ENCODE measurements around the gene IQCH.

IQCH gene

DNA sequence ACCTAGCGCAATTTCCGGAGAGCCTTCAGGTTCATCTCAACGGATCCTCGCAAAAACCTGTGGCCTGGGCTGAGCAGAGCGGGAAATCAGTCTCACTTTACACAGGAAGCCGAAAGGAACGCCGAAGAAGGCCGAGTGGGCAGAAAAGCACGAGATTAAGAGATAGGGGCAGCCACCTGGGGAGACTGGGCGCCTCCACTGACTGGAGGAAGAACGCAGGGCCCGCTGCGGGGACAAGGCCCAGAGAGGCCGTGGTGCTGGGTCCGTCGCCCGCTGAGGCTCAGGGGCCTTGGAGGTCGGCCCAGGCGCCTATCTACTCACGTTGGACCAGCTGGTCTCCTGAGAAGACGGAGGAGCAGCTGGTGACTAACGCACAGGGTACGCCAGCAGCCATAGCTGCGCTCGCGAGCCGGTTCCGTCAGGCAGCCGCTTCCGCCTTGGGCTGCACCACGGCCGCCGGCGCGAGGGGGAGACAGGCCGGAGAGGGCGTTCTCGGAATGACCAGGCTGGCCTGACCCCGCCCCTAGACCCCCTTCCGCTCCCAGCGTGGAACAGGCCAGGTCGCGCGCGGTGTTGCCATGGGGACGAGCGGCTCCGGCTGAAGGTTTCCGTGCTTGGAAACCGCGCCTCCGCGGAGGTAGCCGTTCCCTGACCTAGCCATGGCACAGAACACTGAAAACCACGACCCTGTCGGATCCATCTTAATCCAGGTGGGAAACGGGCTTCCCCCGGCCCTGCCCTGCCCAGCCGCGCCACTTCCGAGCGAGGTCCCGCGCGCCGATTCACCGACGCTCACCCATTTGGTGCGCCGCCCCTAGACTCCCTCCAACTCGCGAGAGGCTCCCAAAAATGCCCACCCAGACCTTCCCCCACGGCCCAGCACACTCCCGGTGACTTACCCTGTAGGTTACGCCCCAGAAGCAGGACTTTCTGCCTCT is at the start of gene IQCH, which contains the start of gene AAGAB:
IQCH (plus strand) TSS at position 549 of the 938 bp plus-strand sequence; CDS start at position 660, 111 bp downstream.
AAGAB (minus strand) TSS at position 424 of the 938 bp plus-strand sequence; CDS start at position 394, 30 bp downstream.
- no peaks in the 10 kb centered on the region for H3K27me3 ChIP-seq (ENCODE audit: insufficient read depth, low read depth, severe bottlenecking)
- peaks cover 7% of the 10 kb centered on the region; the same call in 1 of the 2 replicates for H3K36me3 ChIP-seq
- H3K9me3 ChIP-seq (ENCODE audit: severe bottlenecking): no peaks in the 10 kb centered on the region
- DNase-seq: peak; percentile 98
- H3K27ac ChIP-seq: peak within 1 kb of the TSS; percentile 93
- H3K4me3 ChIP-seq (ENCODE audit: low read depth, low read length): peak within 1 kb of the TSS; percentile 84
- TF ChIP-seq, protein P1, sequence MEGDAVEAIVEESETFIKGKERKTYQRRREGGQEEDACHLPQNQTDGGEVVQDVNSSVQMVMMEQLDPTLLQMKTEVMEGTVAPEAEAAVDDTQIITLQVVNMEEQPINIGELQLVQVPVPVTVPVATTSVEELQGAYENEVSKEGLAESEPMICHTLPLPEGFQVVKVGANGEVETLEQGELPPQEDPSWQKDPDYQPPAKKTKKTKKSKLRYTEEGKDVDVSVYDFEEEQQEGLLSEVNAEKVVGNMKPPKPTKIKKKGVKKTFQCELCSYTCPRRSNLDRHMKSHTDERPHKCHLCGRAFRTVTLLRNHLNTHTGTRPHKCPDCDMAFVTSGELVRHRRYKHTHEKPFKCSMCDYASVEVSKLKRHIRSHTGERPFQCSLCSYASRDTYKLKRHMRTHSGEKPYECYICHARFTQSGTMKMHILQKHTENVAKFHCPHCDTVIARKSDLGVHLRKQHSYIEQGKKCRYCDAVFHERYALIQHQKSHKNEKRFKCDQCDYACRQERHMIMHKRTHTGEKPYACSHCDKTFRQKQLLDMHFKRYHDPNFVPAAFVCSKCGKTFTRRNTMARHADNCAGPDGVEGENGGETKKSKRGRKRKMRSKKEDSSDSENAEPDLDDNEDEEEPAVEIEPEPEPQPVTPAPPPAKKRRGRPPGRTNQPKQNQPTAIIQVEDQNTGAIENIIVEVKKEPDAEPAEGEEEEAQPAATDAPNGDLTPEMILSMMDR (IDR thresholded peaks at IDR 0.05; ENCODE audit: low read depth, low read length): no peak

DNA sequence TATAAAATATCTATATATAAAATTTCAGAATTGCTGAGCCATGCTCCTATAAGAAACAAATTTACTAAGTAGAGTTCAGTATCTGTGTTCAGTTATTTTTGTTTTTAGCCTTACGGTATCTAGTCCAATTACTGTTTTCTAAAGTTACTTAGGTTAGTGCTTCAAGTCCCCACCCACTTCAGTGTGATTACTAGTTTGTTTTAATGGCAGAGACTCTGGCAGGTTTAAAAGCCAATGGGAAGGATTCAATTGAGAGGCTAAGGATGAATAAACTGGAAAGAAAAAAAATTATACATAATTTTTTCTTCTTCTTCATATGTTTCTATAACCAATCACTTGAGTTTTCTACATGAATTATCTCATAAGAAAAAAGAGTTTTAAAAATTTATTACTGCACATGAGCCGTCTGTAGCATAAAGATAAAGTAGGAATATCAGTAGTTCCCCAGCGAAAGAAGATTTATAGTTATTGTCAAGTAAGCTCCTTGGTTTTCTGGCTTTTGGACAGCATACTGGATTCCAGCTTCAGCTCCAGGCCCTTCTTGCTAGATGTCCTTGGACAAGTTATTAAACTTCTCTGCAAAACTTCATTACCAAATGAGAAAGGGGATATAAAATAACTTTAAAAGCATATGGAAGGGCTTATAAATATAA is 46.9 kb upstream of the IQCH start:
- no peak overlapping the region for H3K4me3 ChIP-seq (ENCODE audit: low read depth, low read length)
- peaks cover 16% of the 10 kb centered on the region for H3K36me3 ChIP-seq
- no peak for DNase-seq
- TF ChIP-seq, protein P1 (IDR thresholded peaks at IDR 0.05; ENCODE audit: low read depth, low read length): no peak
- H3K27ac ChIP-seq: no peak overlapping the region
- no peaks in the 10 kb centered on the region for H3K9me3 ChIP-seq (ENCODE audit: severe bottlenecking)
- H3K27me3 ChIP-seq (ENCODE audit: insufficient read depth, low read depth, severe bottlenecking): no peaks in the 10 kb centered on the region

DNA sequence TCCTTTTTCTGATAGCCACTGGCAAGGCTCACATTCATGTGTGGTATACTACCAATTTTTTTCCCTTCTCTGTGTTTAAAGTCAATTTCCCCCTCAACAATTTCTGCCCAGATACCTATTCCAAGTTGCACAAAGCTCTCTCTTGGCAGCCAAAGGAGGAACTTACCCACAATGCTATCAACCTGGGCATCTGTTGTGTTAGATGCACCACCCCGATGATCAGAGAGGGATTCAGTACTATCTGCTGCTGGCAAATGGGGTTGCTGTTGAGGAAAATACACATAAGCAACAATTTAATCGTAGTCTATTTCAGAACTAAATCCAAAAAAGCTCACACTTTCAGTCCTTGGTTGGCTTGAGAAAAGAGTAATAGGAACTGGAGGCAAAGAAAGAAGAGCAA is 46.2 kb upstream of the IQCH start:
- Histone ChIP-seq H3K27ac (no peak overlapping the region), H3K27me3 (ENCODE audit: insufficient read depth, low read depth, severe bottlenecking) (no peaks in the 10 kb centered on the region), H3K36me3 (peaks cover 16% of the 10 kb centered on the region), H3K4me3 (ENCODE audit: low read depth, low read length) (no peak overlapping the region), H3K9me3 (ENCODE audit: severe bottlenecking) (no peaks in the 10 kb centered on the region)
- TF ChIP-seq, protein P1 (IDR thresholded peaks at IDR 0.05; ENCODE audit: low read depth, low read length): no peak
- DNase-seq: no peak

DNA sequence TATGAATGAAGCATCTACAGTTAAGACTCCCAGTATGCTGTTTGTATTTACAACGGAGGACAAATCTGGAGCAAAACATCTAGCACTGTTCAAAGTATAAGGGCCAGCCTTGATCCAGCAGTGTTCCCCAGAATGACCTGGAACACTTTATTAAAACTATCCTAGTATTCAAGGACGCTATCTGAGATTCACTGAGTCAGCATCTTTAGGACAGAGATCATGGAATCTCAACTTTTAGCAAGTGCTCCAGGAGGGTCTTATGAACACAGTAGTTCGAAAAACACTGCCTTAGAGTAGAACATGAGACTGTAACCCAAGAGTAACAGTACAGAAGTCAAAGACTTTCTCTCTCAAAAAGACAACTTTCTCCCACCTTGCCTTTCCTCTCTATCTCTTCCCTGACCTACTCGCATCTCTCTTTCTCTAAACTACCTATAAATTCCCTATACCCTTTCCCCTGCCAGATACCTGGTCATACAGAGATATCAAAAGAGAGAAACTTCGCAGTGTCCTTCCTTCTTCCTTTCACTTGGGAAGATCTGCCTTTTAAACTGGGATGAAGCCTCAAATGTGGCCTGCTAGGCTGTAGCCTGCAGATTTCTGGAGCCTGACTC is 43.9 kb upstream of the IQCH start:
- Histone ChIP-seq H3K4me3 (ENCODE audit: low read depth, low read length) (no peak overlapping the region), H3K36me3 (peaks cover 8% of the 10 kb centered on the region), H3K9me3 (ENCODE audit: severe bottlenecking) (no peaks in the 10 kb centered on the region), H3K27ac (no peak overlapping the region), H3K27me3 (ENCODE audit: insufficient read depth, low read depth, severe bottlenecking) (no peaks in the 10 kb centered on the region)
- TF ChIP-seq, protein P1 (IDR thresholded peaks at IDR 0.05; ENCODE audit: low read depth, low read length): no peak
- DNase-seq: no peak

DNA sequence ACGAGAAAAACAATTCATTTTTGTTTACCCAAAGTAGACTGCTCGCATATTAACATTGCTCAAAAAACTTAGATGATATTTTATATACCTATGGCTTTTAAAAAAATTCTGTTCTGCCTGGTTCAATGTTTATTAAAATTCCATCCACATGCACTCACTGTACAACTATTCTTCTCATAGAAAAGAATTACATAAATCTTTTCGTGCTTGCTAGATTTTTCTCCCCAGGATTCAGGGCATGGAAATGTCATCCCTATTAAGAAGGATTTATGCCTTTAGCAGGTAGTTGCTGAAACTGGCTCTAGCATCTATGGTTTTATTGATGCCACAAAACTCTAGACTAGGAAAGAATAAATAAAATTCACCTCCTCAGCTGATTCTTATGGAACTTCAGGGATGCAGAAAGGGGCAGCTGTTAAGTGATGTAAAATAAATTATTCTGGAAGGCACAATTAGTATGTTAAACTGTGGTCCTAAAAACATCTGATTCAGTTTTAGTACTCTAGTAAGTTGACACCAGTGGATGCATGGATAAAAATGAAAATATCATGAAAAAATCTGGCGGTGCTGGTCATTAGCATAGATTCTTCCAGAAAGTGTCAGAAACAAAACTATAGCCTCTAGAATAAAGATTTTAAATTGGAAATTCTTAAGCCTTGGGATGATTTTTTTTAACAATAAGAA is 41.8 kb upstream of the IQCH start:
- no peaks in the 10 kb centered on the region for H3K27me3 ChIP-seq (ENCODE audit: insufficient read depth, low read depth, severe bottlenecking)
- no peak for DNase-seq
- peaks cover 9% of the 10 kb centered on the region; the same call in 1 of the 2 replicates for H3K36me3 ChIP-seq
- H3K4me3 ChIP-seq (ENCODE audit: low read depth, low read length): no peak overlapping the region
- H3K9me3 ChIP-seq (ENCODE audit: severe bottlenecking): no peaks in the 10 kb centered on the region
- TF ChIP-seq, protein P1 (IDR thresholded peaks at IDR 0.05; ENCODE audit: low read depth, low read length): no peak
- no peak overlapping the region for H3K27ac ChIP-seq
